GM11168 (cell line): ENCODE data around the gene TMEM231.

Experiments
- in situ Hi-C: fragments of 300-500 bp; cut with MboI; formaldehyde crosslinking; loops from one replicate; pipeline ENCODE4 v1.12.0; 2022; ENCODE audit warnings: low sequenced_read_pairs; ENCODE audit not compliant: unreplicated experiment

Gene TMEM231

GRCh38 chr16:75497558-75497957 is 58.5 kb downstream of the TMEM231 start:
- in situ Hi-C loops: no loop called here

GRCh38 chr16:75495076-75495674 is 60.9 kb downstream of the TMEM231 start, which contains the start of gene CHST6:
Gene CHST6 (minus strand): TSS chr16:75495441. CDS start chr16:75479828, 15,613 bp downstream.
- in situ Hi-C loops: no loop called here

GRCh38 chr16:75494661-75495075 is 61.4 kb downstream of the TMEM231 start:
- in situ Hi-C loops: no loop called here

GRCh38 chr16:75494184-75494583 is 61.9 kb downstream of the TMEM231 start:
- in situ Hi-C loops: no loop called here

GRCh38 chr16:75491876-75492275 is 64.2 kb downstream of the TMEM231 start:
- in situ Hi-C loops: no loop called here

GRCh38 chr16:75488322-75488721 is 67.7 kb downstream of the TMEM231 start:
- in situ Hi-C loops: no loop called here
